DND-41 (cell line): ENCODE data around the gene MYO16.

Source experiments
- CTCF ChIP-seq: IDR thresholded peaks from 2 replicates; pipeline ENCODE4 v1.5.1; 2012; ENCODE audit warnings: borderline replicate concordance, low read length, moderate library complexity, mild to moderate bottlenecking; ENCODE audit not compliant: poor library complexity, severe bottlenecking; ENCODE audit errors: extremely low read depth
- EZH2 ChIP-seq: IDR thresholded peaks from 3 replicates; pipeline ENCODE4 v1.6.1; 2012; ENCODE audit warnings: borderline replicate concordance, low read depth, mild to moderate bottlenecking, moderate library complexity, low read length, inconsistent platforms; ENCODE audit not compliant: severe bottlenecking

- TF ChIP-seq CTCF (no peak), EZH2 (no peak)
Measured at GRCh38 chr13:109091249-109091648, 461.8 kb downstream of the MYO16 start.
